Activated naive CD4-positive, alpha-beta T cell treated with Interleukin-2 at 50 U/mL for 16 hours (primary cell): Measurements from ENCODE around the gene NEDD4L.

ENCODE experiments used
- DNase-seq: peaks from one replicate; pipeline ENCODE4 v3.0.0-alpha.2; 2020

NEDD4L gene

DNA sequence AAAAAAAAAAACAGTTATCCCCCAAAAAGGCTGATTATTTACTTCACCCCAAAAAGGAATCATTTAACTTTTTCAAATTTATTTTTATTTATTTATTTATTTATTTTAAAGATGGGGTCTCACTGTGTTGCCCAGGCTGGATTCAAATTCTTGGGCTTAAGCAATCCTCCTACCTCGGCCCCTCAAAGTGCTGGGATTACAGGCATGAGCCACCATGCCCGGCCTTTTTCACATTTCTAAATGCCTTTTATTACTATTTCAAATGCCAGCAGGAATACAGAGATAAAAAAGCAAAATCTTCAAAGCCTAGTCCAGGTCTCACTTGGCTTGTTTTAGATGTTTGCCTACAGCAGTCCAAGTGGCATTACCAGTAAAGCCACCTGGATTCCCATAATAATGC lies 345.7 kb downstream of the NEDD4L start:
- DNase-seq = no peak

GRCh38 chr18:58390399-58390798 lies 346.4 kb downstream of the NEDD4L start:
- no peak for DNase-seq

DNA sequence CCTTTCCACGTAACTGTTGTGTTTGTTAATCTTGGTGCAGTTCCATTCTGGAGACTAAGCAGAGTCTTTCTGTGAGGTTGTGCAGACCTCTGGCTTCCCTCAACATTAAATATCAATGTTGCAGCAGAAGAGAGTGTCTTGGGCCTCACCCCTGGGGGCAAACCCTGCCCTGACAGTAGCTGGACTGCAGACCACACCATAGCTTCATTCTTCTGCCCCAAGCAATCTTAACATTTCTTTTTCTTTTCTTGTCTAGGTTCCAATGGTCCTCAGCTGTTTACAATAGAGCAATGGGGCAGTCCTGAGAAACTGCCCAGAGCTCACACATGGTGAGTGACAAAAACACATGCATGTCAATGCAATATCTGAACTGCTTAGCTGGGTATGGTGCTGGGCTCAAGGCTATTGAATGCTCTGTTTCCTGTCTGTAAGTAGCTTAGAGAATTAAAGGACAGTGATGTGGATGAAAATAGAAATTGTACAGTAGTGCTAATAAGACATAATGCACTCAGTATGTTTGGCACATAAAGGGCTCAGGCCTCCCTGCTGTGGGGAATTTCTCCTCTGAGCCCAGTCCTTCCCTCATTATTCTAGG lies 347.3 kb downstream of the NEDD4L start:
- no peak for DNase-seq

GRCh38 chr18:58391932-58392323 lies 347.9 kb downstream of the NEDD4L start:
- no peak for DNase-seq

- no peak for DNase-seq
Measured at GRCh38 chr18:58392324-58393000, 348.4 kb downstream of the NEDD4L start.

DNA sequence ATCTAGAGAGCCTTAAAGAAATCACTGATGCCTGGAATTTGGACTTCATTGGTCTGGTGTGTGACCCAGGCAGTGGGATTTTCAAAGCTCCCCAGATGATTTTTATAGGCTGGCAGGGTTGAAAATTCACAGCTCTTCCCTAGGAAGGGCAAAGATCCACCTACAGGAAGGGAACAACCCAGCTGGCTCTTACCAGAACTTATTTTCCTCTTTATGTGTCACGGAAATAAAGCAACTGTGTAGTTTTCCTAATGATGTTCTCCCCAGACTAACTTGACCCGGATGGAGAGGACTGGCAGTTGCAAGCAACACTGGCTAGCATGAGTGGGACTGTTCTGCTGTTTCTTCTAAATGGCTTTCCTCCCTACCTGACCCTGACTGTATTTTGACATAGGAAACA lies 349.3 kb downstream of the NEDD4L start:
- no peak for DNase-seq

GRCh38 chr18:58394046-58394445 lies 350.0 kb downstream of the NEDD4L start:
- no peak for DNase-seq

DNA sequence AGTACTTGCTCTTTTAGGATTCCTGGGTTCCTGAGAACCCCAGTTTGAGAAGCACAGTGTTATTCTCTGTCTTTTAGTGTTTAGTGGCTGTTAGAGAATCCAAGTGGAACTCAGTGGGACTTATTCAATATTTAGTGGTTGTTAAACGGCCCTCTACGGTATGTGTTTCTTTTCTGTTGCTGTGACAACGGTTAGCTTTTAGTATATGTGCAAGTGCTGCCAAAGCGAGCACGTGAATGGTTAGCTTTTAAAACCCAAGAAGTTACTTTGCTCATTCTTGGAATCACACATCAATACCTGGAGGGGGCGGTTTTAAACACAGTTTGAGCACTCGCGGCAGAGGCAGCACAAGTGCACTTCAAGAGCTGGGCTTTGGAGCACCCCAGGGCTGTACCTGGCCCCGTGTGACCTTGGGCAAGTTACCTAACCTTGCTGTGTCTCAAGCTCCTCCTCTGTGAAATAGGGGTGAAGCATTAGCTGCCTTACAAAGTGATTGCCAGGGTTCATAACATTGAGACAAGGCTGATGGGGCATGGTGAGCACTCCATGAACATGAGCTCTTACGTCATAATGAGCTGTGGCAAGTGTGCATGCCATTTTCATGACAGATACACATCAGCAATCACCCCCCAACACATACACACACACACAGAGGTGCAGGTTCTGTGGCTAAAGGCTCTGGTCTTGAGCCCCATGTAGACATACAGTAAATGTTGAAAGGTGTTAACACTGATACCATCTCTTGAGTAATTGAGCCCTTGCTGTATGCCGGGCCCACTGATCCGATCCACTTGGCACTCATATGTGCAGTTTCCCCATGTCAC lies 350.8 kb downstream of the NEDD4L start:
- no peak for DNase-seq

DNA sequence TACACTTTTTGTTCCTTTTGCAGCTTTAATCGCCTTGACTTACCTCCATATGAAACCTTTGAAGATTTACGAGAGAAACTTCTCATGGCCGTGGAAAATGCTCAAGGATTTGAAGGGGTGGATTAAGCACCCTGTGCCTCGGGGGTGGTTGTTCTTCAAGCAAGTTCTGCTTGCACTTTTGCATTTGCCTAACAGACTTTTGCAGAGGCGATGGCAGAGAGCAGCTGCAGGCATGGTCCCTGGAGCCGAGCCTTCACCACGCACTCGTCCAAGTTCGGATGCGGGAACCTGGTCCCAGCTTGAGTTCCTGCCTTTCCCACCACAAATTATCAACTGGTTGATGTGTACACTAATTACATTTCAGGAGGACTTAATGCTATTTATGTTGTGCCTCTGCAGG lies 352.1 kb downstream of the NEDD4L start:
- no peak for DNase-seq

GRCh38 chr18:58396966-58397365 lies 352.9 kb downstream of the NEDD4L start:
- no peak for DNase-seq

DNA sequence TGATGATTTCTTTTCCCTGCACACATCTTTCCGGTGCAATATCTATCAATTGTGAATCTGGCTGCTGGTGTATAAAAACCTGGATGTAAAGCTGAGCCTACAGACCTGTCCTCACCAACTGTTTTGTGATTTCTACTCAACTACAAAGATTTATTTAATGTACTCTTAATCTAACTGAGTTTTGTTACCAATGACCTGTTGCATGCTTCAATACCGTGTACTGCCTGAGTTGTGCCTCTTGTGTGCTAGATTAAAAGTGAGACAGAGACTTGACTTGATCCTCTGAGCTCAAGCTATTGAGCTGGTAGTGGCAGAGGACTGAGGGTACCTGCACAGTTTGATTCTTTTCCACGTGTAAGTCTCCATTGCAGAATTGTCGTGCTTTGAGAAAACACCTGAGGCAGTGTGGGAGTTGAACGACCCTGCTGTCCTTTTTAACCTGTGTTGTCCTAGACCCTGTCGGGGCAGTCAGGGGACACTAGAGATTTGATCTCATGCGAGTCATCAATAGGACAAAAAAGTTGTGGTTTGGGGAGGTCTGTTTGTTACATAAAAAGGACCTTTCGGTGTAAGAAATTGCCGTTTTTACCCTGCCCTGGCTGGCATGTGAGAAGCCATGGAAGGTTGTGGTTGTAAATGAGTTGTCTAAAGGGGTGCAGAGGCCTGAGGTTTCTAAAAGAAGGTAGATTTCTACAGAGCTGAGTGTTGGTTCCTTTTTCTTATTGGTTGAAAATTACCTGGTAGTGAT lies 353.5 kb downstream of the NEDD4L start:
- DNase-seq = no peak

- DNase-seq = no peak
Measured at GRCh38 chr18:58398648-58399398, 354.8 kb downstream of the NEDD4L start.

- DNase-seq = peak; percentile 32
Measured at GRCh38 chr18:58400331-58400870, 356.4 kb downstream of the NEDD4L start.

- DNase-seq = no peak
Measured at GRCh38 chr18:58401191-58401590, 357.2 kb downstream of the NEDD4L start.

GRCh38 chr18:58402247-58402646 lies 358.2 kb downstream of the NEDD4L start:
- DNase-seq = no peak

DNA sequence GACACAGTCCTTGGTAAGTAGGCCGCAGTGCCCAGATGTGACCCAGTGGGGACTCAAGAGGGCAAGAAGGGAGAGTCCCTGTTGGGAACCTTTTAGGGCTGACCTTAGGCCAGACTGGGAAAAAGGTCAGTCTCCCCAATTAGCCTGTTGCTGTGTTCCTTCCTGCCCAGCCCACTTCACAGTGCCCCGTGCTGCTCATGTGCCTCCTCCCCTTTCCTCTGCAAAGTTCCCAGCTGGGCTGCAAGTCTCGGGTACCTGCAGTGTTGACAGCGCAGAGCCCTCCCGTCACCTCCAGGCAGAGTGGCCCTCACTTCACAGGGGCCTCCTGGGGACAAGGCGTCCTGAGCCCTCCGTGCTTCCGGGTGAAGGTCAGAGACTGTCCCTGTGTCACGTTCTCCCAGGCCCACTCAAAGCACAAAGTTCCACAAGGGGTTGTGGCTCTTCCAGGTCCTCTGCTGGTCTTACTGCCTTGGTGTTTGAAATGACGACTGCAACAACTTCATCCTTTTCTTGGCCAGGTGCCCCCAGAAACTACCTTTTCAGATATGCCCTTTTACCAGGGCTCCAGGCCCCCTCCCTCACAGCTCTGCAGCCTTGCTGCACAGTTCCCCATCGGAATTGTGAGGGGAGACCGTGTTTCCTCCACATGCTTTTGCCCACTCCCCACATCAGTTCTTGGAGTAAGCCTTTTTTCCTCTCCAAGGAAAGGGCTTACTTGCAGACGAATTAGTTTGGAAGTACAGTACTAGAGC lies 359.1 kb downstream of the NEDD4L start:
- no peak for DNase-seq

DNA sequence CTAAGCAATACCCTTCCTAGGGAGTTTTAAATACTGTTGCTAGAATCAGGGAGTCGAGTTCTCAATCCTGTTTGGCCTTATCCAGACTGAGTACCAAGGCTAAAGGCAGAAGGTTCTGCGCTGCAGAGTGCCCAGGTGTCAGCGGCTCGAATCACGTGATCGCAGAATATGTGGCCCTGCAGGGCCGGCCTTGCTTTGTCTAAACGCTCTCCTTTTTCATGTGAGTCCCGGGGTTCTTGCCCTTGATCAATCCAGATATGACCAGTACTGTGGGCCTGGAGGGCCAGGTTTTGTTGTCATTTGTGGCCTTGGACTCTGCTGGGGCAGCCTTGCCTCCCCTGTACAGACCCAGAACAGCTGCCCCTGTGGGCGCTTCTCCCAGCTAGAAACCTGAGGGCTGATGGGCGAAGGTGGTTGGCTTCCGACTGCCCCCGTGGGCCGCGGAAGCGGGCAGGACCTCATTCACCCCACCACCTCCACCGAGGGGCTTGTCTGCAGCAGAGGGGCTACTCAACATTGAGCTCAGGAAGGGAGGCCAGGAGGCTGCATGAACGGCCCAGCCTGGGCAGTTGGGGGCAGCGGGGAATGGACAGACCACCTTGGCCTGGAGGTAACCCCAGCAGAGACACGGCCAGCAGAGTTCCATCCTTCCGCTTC lies 359.9 kb downstream of the NEDD4L start:
- no peak for DNase-seq

DNA sequence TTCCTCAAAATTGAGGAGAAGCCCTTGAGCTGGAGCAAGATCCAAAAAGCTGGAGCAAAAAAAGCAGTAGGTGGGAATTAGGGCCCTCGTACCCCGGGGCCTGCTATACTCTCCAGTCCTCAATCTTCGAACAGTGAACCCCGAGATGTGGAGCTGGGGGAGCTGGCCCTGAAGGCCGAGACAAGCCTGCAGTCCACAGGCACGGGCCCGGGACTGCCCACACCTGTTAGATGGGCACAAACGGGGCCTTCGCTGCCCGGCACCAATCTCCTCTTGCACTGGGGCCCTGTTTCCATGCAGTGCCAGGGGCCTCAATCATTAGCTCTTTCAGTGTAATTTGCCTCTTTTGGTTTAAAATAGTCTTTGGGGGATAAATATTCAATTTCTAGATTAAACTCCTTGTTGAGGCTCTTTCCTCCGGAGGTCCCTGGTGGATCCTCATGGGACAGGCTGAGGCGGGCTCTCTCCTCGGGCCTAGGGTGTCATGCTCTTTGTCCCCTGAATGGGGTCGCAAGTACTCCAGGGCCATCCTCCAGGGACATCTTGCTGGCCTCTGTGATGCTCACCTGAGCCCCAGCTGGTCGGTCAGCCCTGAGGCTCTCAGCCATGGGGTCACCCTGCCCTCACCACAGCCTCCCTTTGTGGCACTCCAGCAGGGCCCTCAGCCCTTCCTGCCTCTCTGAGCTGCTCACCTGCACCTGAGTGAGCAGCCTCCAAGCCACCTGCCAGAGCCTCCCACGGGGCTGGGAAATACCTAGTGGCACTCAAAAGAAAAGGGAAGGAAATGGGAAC lies 361.3 kb downstream of the NEDD4L start:
- DNase-seq = no peak

DNA sequence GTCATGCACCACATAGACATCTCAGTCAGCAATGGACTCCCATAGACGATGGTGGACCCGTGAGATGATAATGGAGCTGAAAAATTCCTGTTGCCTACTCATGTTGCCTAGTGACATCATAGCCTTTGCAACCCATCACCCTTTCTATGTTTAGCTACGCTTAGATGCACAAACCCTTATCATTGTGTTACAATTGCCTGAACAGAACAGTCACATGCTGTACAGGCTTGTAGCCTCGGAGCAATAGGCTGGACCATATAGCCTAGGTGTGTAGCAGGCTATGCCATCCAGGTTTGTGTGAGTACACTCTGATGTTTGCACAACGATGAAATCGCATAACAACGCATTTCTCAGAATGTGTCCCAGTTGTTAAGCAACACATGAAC lies 363.2 kb downstream of the NEDD4L start:
- DNase-seq = no peak
